ENCODE results near the gene PCDH9. TPM values are rescaled to one million over a fixed set of nuclear protein-coding genes. Genes with fewer than 3 reads are reported as not detected.

The PCDH9 gene
- total and polyA plus RNA-seq, 2 experiments from 2014 or later = 0.31 to 0.52 TPM

DNA sequence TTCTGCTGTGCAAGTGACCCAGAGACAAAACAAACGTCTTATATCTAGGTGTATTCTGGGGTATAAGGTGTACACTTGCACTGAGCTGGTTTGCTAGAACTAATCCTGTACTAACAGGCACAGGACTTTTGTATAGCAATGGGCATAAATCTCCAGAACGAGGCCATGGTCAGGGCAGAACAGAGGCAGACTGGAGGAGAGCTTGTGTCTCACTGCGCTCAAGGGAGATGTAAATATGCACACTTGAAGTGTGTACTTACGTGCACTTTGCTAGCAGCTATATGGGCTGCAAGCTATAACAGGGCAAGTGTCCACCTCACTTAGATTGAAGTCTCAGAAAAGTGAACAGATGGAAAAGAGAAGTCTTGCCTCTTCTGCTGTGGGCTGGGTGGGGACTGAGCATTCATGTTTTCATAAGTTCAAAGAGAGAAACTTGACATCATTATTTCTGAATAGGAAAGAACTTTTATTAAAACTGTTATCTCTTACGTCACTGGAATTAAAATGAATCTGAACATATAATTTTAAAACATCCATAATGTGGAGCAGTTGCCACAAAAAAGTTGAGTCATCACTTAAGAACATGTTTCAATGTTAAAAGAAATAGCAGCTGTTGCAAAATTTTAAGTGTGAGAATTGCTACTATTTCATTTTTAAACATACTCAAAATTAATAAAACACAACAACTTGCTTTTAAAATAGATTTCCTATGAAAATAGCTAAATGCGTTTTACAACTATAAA is 888.3 kb downstream of the PCDH9 start:
- Histone ChIP-seq H3F3A (replicated peaks; ENCODE audit: low read depth) (no peaks in the 10 kb centered on the region), H3K27ac (ENCODE audit: low read depth) (no peak overlapping the region), H3K27me3 (ENCODE audit: insufficient read depth) (no peaks in the 10 kb centered on the region), H3K79me2 (replicated peaks; ENCODE audit: insufficient read depth) (no peaks in the 10 kb centered on the region), H3K4me1 (ENCODE audit: insufficient read depth) (peaks cover 19% of the 10 kb centered on the region), H2AFZ (peak overlapping the region; percentile 90; the same call in 1 of the 2 replicates), H3K36me3 (ENCODE audit: insufficient read depth) (no peaks in the 10 kb centered on the region), H3K9me2 (ENCODE audit: insufficient read depth) (no peaks in the 10 kb centered on the region), H3K4me3 (no peak overlapping the region), H3K4me2 (no peak overlapping the region), H4K20me1 (replicated peaks; ENCODE audit: insufficient read depth) (no peaks in the 10 kb centered on the region)
- Mint-ChIP-seq H3K4me1 (peaks cover 15% of the 10 kb centered on the region; the same call in 2 of the 3 replicates), H3K36me3 (ENCODE audit: low read depth) (no peaks in the 10 kb centered on the region), H3K4me3 (no peak overlapping the region), H3K9me3 (no peaks in the 10 kb centered on the region), H3K27me3 (ENCODE audit: insufficient read depth, low read depth, poor library complexity) (peaks cover 2% of the 10 kb centered on the region), H3K27ac (no peak overlapping the region)
- no peak for TF ChIP-seq EZH2 (IDR thresholded peaks at IDR 0.05; ENCODE audit: low read depth, unreplicated experiment)
- no peak for TF ChIP-seq ZNF114 (CRISPR knock-in tag; IDR thresholded peaks at IDR 0.05)
- TF ChIP-seq NANOG (IDR thresholded peaks at IDR 0.05; ENCODE audit: borderline replicate concordance) = no peak
- TF ChIP-seq EZH2phosphoT487 (IDR thresholded peaks at IDR 0.05; ENCODE audit: unreplicated experiment) = no peak
- TF ChIP-seq STAT1 (IDR thresholded peaks at IDR 0.05; ENCODE audit: unreplicated experiment) = no peak
- TF ChIP-seq, protein P1, sequence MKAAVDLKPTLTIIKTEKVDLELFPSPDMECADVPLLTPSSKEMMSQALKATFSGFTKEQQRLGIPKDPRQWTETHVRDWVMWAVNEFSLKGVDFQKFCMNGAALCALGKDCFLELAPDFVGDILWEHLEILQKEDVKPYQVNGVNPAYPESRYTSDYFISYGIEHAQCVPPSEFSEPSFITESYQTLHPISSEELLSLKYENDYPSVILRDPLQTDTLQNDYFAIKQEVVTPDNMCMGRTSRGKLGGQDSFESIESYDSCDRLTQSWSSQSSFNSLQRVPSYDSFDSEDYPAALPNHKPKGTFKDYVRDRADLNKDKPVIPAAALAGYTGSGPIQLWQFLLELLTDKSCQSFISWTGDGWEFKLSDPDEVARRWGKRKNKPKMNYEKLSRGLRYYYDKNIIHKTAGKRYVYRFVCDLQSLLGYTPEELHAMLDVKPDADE (IDR thresholded peaks at IDR 0.05) = no peak
- TF ChIP-seq, protein P2, sequence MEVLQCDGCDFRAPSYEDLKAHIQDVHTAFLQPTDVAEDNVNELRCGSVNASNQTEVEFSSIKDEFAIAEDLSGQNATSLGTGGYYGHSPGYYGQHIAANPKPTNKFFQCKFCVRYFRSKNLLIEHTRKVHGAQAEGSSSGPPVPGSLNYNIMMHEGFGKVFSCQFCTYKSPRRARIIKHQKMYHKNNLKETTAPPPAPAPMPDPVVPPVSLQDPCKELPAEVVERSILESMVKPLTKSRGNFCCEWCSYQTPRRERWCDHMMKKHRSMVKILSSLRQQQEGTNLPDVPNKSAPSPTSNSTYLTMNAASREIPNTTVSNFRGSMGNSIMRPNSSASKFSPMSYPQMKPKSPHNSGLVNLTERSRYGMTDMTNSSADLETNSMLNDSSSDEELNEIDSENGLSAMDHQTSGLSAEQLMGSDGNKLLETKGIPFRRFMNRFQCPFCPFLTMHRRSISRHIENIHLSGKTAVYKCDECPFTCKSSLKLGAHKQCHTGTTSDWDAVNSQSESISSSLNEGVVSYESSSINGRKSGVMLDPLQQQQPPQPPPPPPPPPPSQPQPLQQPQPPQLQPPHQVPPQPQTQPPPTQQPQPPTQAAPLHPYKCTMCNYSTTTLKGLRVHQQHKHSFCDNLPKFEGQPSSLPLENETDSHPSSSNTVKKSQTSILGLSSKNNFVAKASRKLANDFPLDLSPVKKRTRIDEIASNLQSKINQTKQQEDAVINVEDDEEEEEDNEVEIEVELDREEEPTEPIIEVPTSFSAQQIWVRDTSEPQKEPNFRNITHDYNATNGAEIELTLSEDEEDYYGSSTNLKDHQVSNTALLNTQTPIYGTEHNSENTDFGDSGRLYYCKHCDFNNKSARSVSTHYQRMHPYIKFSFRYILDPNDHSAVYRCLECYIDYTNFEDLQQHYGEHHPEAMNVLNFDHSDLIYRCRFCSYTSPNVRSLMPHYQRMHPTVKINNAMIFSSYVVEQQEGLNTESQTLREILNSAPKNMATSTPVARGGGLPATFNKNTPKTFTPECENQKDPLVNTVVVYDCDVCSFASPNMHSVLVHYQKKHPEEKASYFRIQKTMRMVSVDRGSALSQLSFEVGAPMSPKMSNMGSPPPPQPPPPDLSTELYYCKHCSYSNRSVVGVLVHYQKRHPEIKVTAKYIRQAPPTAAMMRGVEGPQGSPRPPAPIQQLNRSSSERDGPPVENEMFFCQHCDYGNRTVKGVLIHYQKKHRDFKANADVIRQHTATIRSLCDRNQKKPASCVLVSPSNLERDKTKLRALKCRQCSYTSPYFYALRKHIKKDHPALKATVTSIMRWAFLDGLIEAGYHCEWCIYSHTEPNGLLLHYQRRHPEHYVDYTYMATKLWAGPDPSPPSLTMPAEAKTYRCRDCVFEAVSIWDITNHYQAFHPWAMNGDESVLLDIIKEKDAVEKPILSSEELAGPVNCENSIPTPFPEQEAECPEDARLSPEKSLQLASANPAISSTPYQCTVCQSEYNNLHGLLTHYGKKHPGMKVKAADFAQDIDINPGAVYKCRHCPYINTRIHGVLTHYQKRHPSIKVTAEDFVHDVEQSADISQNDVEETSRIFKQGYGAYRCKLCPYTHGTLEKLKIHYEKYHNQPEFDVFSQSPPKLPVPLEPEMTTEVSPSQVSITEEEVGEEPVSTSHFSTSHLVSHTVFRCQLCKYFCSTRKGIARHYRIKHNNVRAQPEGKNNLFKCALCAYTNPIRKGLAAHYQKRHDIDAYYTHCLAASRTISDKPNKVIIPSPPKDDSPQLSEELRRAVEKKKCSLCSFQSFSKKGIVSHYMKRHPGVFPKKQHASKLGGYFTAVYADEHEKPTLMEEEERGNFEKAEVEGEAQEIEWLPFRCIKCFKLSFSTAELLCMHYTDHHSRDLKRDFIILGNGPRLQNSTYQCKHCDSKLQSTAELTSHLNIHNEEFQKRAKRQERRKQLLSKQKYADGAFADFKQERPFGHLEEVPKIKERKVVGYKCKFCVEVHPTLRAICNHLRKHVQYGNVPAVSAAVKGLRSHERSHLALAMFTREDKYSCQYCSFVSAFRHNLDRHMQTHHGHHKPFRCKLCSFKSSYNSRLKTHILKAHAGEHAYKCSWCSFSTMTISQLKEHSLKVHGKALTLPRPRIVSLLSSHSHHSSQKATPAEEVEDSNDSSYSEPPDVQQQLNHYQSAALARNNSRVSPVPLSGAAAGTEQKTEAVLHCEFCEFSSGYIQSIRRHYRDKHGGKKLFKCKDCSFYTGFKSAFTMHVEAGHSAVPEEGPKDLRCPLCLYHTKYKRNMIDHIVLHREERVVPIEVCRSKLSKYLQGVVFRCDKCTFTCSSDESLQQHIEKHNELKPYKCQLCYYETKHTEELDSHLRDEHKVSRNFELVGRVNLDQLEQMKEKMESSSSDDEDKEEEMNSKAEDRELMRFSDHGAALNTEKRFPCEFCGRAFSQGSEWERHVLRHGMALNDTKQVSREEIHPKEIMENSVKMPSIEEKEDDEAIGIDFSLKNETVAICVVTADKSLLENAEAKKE (CRISPR knock-in tag; IDR thresholded peaks at IDR 0.05) = no peak
- no peak for TF ChIP-seq POLR2AphosphoS5 (IDR thresholded peaks at IDR 0.05; ENCODE audit: low read depth)
- TF ChIP-seq ZNF331 (CRISPR knock-in tag; IDR thresholded peaks at IDR 0.05; ENCODE audit: low read depth) = no peak
- no peak for TF ChIP-seq CREB1 (CRISPR knock-in tag; IDR thresholded peaks at IDR 0.05; ENCODE audit: low read depth)
- TF ChIP-seq JUNB (IDR thresholded peaks at IDR 0.05; ENCODE audit: unreplicated experiment) = no peak
- TF ChIP-seq, protein P3, sequence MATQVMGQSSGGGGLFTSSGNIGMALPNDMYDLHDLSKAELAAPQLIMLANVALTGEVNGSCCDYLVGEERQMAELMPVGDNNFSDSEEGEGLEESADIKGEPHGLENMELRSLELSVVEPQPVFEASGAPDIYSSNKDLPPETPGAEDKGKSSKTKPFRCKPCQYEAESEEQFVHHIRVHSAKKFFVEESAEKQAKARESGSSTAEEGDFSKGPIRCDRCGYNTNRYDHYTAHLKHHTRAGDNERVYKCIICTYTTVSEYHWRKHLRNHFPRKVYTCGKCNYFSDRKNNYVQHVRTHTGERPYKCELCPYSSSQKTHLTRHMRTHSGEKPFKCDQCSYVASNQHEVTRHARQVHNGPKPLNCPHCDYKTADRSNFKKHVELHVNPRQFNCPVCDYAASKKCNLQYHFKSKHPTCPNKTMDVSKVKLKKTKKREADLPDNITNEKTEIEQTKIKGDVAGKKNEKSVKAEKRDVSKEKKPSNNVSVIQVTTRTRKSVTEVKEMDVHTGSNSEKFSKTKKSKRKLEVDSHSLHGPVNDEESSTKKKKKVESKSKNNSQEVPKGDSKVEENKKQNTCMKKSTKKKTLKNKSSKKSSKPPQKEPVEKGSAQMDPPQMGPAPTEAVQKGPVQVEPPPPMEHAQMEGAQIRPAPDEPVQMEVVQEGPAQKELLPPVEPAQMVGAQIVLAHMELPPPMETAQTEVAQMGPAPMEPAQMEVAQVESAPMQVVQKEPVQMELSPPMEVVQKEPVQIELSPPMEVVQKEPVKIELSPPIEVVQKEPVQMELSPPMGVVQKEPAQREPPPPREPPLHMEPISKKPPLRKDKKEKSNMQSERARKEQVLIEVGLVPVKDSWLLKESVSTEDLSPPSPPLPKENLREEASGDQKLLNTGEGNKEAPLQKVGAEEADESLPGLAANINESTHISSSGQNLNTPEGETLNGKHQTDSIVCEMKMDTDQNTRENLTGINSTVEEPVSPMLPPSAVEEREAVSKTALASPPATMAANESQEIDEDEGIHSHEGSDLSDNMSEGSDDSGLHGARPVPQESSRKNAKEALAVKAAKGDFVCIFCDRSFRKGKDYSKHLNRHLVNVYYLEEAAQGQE (IDR thresholded peaks at IDR 0.05; ENCODE audit: unreplicated experiment) = no peak
- ATAC-seq = no peak
- DNase-seq (ENCODE audit: low spot score) = no peak

All from GM23338 (cell line).